Measurements from ENCODE around the gene PANX1.

GRCh38 chr11:94144216-94144615 lies 15.6 kb downstream of the PANX1 start:
- TF ChIP-seq CTCF (conservative IDR thresholded peaks at IDR 0.05 in 1 of 2, IDR thresholded peaks at IDR 0.05 in 1 of 2; ENCODE audit: extremely low read depth in 1 of 2, insufficient read depth in 1 of 2, low read depth in 1 of 2, low read length in 2 of 2), result no peak
- no peak for TF ChIP-seq EZH2 (IDR thresholded peaks at IDR 0.05; ENCODE audit: borderline replicate concordance, low read length)

All from mammary epithelial cell (primary cell).